Choroid plexus epithelial cell (primary cell): ENCODE measurements around the gene PCBP3.
"Not testable (repeated sequence)": the region's sequence is repeated elsewhere in the genome, so short reads cannot be mapped to it uniquely, and the experiment has no call there.

ENCODE experiments used
- DNase-seq: peaks from one replicate; pipeline ENCODE4 v3.0.0-alpha.2; 2010; ENCODE audit warnings: low read depth
- H3K4me3 ChIP-seq: 2 replicates; pipeline ENCODE4 v1.5.1; 2011; ENCODE audit warnings: low read depth, mild to moderate bottlenecking, control low read depth, low read length, moderate library complexity
- TF ChIP-seq, protein P1 (sequence below): conservative IDR thresholded peaks from 2 replicates; pipeline ENCODE4 v1.5.1; 2011; ENCODE audit warnings: low read depth, mild to moderate bottlenecking, control low read depth, inconsistent platforms, low read length, moderate library complexity

PCBP3 gene

DNA sequence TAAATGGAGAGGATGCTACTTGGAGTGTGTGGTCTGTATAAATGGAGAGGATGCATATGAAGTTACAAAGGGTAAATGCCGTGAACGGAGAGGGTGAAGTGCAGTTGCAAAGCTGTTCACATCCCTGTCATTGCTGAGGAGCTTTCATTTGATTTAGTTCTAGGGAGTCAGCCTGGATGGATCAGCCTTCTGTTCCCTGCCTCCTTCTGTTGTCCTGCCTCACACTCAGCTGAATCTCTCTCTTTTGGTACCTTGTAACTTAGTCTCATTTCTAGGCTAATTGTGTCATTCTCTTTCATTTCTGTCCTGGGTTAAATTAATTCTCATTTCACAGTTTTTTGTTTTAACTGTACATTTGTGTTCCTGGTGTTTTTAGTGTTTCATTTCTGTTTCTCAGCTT lies 204.8 kb downstream of the PCBP3 start:
- TF ChIP-seq, protein P1, sequence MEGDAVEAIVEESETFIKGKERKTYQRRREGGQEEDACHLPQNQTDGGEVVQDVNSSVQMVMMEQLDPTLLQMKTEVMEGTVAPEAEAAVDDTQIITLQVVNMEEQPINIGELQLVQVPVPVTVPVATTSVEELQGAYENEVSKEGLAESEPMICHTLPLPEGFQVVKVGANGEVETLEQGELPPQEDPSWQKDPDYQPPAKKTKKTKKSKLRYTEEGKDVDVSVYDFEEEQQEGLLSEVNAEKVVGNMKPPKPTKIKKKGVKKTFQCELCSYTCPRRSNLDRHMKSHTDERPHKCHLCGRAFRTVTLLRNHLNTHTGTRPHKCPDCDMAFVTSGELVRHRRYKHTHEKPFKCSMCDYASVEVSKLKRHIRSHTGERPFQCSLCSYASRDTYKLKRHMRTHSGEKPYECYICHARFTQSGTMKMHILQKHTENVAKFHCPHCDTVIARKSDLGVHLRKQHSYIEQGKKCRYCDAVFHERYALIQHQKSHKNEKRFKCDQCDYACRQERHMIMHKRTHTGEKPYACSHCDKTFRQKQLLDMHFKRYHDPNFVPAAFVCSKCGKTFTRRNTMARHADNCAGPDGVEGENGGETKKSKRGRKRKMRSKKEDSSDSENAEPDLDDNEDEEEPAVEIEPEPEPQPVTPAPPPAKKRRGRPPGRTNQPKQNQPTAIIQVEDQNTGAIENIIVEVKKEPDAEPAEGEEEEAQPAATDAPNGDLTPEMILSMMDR, result no peak
- H3K4me3 ChIP-seq, result no peak overlapping the region
- no peak for DNase-seq

DNA sequence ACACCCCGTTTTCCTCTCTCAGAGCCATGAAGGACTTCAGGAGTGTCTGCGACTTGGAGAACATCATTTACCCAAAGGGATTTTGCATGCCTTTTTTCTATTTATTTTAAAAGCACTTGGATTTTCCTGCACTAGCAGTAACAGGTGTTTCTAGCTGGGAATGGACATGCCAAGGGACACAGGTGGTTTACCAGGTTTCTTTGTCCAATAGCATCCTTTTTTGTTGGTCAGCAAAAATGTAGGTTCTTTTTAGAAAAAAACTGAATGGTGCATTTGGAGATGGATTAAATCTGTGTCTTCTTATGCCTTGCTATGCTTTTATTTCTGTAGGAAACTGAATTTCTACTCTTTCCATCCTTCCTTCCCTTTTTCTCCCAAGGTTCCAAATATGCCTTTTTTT lies 205.3 kb downstream of the PCBP3 start:
- DNase-seq, result no peak
- H3K4me3 ChIP-seq, result no peak overlapping the region
- TF ChIP-seq, protein P1, result no peak

DNA sequence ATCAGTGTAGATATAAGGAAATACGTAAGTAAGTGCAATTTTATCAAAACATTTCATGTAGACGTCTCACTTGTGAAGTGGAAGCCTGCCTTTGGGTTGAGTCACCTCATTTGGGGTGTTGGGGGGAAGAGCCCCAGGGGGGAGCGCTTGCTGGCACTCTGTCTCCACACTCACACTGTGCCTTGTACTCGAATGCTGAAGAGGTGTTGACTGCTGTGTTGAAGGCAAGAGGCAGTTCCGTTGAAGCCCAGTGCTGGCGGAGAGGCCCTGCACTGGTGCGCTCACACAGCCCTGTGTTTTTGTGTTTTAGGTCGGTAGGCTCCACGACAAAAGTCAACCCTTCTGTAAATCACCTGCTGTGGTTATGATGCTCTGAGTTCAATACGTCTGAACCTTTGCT lies 206.1 kb downstream of the PCBP3 start:
- H3K4me3 ChIP-seq, result no peak overlapping the region
- TF ChIP-seq, protein P1, result no peak
- DNase-seq, result no peak

DNA sequence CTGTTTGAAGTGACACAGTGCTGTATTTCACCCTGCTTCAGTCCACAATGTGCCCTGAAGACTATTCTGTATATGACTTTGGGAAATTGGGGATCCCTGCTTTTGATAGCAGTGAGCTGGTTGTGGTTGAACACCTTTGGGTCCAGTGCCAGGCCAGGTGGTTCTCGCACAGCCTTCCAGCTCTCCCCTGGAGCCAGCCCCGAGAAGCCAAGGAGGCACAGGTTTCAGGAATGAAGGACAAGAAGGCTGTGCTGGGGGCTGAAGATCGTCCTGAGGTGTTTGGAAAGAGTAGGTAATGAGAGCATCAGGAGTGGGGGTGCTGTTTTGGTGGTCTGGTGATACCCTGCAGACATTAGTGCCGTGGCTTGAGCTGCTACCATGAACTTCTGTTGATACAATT lies 206.7 kb downstream of the PCBP3 start:
- no peak overlapping the region for H3K4me3 ChIP-seq
- TF ChIP-seq, protein P1, result no peak
- DNase-seq, result no peak

DNA sequence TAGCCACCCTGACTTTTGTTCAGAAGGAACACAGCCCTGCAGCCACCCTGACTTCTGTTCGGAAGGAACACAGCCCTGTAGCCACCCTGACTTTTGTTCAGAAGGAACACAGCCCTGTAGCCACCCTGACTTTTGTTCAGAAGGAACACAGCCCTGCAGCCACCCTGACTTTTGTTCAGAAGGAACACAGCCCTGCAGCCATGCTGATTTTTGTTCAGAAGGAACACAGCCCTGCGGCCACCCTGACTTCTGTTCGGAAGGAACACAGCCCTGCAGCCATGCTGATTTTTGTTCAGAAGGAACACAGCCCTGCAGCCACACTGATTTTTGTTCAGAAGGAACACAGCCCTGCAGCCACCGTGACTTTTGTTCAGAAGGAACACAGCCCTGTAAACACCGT lies 208.9 kb downstream of the PCBP3 start:
- DNase-seq, H3K4me3 ChIP-seq: not testable (repeated sequence)

DNA sequence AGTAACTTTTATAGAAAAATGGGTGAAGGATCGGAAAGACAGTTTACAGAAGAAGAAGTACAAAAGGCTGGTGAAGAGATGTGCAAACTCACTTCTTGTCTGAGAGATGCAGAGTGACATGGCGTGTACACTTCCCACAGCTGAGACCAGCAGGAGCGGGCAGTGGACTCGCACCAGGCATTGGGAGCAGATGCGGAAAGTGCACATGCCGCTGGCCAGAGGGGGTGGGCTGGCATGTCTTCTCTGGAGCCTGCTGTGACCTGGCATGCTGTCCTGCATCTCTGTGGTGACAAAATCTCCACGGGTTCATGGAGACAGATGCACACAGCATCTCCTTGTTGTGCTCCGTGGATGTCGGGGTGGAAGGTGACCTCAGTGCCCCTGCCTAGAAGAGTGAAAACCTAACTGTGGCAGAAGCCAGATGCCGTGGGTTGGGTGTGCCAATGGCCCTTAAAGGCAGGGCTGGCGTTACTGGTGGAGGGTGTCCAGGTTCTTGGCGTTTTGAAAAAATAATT lies 209.4 kb downstream of the PCBP3 start:
- DNase-seq, result no peak
- TF ChIP-seq, protein P1, result no peak
- H3K4me3 ChIP-seq, result no peak overlapping the region

DNA sequence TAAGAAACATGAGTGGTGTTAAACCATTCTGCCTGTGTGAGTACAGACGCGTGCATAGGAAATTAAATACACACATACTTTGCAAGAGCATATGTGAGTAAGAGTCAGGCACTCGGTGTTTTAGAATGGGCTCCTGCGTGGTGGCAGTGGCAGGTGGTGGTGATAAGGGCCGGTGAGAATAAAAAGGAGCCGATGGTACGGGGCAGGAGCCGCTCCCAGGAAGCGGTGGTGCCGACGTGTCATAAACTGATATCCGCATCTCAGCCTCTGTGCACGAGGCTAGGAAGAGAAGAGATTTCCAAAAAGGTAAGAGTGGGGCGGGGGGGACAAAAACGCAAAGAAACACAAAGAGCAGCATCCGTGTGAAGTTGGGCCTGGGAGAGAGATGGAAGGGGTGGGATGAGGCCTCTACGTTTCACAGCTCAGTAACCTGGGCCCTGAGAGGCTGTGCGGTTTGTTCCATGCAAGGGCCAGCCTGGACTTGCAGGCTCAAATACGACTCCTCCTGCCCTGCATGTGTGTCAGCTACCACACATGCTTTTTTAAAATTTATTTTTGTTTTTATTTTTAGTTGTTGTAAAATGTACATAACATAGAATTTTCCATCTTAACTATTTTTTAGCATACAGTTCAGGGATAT lies 210.3 kb downstream of the PCBP3 start:
- no peak overlapping the region for H3K4me3 ChIP-seq
- TF ChIP-seq, protein P1, result no peak
- DNase-seq, result no peak
